ENCODE results near the gene OSBPL2. TPM values are rescaled to one million over a fixed set of nuclear protein-coding genes. Genes with fewer than 3 reads are reported as not detected.

Gene OSBPL2
- total RNA-seq, 1 donor from 2014 or later, result 51.3 TPM

DNA sequence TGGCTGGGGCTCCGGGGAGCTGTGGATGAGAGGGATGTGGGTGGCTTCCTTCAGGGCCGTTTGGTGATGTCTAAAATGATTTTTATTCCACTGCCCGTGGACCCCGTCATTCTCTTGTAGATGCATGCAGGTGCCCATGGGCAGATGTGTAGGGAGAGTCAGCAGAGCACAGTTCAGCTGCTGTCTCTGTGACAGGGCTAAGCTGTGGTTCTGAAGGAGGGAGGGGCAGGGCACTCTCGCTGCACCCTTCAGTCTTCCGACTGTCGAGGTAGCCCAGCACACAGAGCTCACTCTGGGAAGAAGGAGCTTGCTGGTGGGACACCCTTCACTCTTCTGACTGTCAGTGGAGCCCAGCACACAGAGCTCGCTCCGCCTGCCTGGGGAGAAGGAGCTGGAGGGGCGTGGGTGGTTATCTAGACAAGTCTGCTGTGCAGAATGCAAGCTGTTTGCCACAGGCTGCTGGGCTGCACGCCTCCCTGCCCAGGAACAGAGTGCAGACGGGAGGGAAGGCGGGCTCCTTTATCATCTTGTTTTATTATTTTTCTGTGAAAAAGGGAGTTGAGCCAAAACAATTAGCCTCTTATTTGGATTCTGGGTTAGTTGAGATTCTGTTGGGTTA is 36.1 kb downstream of the OSBPL2 start:
- no peaks in the 10 kb centered on the region for H3K9me3 ChIP-seq
- intact Hi-C loops (cut with DNase I), result no loop called here
- no peak for TF ChIP-seq POLR2A (IDR thresholded peaks at IDR 0.05)
- TF ChIP-seq POLR2AphosphoS5 (IDR thresholded peaks at IDR 0.05; ENCODE audit: insufficient read depth in 1 of 2, low read depth in 1 of 2), result no peak
- TF ChIP-seq, protein P1, sequence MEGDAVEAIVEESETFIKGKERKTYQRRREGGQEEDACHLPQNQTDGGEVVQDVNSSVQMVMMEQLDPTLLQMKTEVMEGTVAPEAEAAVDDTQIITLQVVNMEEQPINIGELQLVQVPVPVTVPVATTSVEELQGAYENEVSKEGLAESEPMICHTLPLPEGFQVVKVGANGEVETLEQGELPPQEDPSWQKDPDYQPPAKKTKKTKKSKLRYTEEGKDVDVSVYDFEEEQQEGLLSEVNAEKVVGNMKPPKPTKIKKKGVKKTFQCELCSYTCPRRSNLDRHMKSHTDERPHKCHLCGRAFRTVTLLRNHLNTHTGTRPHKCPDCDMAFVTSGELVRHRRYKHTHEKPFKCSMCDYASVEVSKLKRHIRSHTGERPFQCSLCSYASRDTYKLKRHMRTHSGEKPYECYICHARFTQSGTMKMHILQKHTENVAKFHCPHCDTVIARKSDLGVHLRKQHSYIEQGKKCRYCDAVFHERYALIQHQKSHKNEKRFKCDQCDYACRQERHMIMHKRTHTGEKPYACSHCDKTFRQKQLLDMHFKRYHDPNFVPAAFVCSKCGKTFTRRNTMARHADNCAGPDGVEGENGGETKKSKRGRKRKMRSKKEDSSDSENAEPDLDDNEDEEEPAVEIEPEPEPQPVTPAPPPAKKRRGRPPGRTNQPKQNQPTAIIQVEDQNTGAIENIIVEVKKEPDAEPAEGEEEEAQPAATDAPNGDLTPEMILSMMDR (IDR thresholded peaks at IDR 0.05), result no peak
- H3K36me3 ChIP-seq, result peaks cover 0 to 38% of the 10 kb centered on the region in 2 donors
- H3K27ac ChIP-seq, result no peak overlapping the region
- H3K27me3 ChIP-seq, result no peaks in the 10 kb centered on the region
- no peaks in the 10 kb centered on the region for H3K4me1 ChIP-seq
- H3K4me3 ChIP-seq, result no peak overlapping the region
- no peak for DNase-seq (ENCODE audit: extremely low spot score in 2 of 2)

DNA sequence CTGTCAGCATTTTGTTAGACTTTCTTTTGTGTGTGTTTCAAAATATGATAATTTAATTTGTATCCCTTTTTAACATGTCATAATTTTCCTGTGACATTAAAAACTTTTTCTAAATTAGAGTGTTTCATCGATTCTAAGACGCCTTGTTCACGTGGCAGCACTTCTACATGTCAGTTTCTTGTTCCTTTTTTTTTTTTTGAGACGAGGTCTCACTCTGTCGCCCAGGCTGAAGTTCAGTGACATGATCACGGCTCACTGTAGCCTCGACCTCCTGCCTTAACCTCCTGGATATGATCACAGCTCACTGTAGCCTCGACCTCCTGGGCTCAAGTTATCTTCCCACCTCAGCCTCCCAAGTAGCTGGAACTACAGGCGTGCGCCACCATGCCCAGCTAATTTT is 36.9 kb downstream of the OSBPL2 start:
- intact Hi-C loops (cut with DNase I), result no loop called here
- H3K9me3 ChIP-seq, result no peaks in the 10 kb centered on the region
- no peaks in the 10 kb centered on the region for H3K4me1 ChIP-seq
- TF ChIP-seq, protein P1 (IDR thresholded peaks at IDR 0.05), result no peak
- TF ChIP-seq POLR2A (IDR thresholded peaks at IDR 0.05), result no peak
- no peak for TF ChIP-seq POLR2AphosphoS5 (IDR thresholded peaks at IDR 0.05; ENCODE audit: insufficient read depth in 1 of 2, low read depth in 1 of 2)
- peaks cover 0 to 42% of the 10 kb centered on the region in 2 donors for H3K36me3 ChIP-seq
- H3K4me3 ChIP-seq, result no peak overlapping the region
- no peaks in the 10 kb centered on the region for H3K27me3 ChIP-seq
- no peak overlapping the region for H3K27ac ChIP-seq
- DNase-seq (ENCODE audit: extremely low spot score in 2 of 2), result no peak

DNA sequence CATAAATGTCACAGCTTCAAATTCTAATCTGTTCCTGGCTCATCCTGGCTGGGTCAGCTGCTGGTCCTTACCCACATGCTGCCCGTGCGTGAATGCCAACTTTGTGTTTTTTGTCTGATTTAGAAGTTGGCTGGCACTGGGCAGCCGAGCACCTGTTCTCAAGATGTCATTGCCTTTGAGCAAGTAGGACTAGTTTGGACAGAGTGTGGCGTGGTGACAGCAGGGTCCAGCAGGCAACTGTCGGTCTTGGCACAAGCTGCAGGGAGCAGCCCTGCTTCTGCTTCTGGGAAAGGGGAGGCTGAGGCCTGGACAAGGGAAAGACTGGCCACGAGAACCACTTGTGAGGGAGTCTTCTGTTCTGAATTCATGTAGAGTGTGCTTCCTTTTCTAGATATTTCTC is 38.1 kb downstream of the OSBPL2 start:
- TF ChIP-seq POLR2AphosphoS5 (IDR thresholded peaks at IDR 0.05; ENCODE audit: insufficient read depth in 1 of 2, low read depth in 1 of 2), result no peak
- no peak for TF ChIP-seq POLR2A (IDR thresholded peaks at IDR 0.05)
- TF ChIP-seq, protein P1 (IDR thresholded peaks at IDR 0.05), result no peak
- Histone ChIP-seq H3K36me3 (peaks cover 0 to 54% of the 10 kb centered on the region in 2 donors), H3K27me3 (no peaks in the 10 kb centered on the region), H3K4me1 (no peaks in the 10 kb centered on the region), H3K9me3 (no peaks in the 10 kb centered on the region), H3K4me3 (no peak overlapping the region), H3K27ac (no peak overlapping the region)
- DNase-seq (ENCODE audit: extremely low spot score in 2 of 2), result no peak
- intact Hi-C loops (cut with DNase I), result no loop called here

DNA sequence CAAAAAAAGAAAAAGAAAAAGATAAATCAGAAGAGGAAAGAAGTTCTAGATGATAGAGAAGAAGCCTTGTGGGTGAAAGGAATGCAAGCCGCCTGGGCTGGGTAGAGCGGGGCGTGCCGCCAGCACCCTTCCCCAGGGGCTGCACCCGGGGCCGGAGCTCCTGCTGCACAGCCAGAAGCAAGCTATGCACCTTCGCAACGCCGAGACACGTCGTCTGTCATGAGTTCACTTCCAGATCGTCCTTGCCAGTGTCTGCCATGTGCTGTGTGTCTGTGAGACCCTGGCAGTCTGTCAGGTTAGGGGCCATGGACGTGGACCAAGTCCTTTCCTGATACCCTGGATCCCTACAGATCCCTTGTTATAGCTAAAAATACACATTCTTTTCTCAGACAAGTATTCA is 38.9 kb downstream of the OSBPL2 start:
- intact Hi-C loops (cut with DNase I), result no loop called here
- TF ChIP-seq POLR2A (IDR thresholded peaks at IDR 0.05), result no peak
- TF ChIP-seq, protein P1 (IDR thresholded peaks at IDR 0.05), result no peak
- TF ChIP-seq POLR2AphosphoS5 (IDR thresholded peaks at IDR 0.05; ENCODE audit: insufficient read depth in 1 of 2, low read depth in 1 of 2), result no peak
- H3K27ac ChIP-seq, result no peak overlapping the region
- no peaks in the 10 kb centered on the region for H3K9me3 ChIP-seq
- H3K4me1 ChIP-seq, result no peaks in the 10 kb centered on the region
- peaks cover 0 to 56% of the 10 kb centered on the region in 2 donors for H3K36me3 ChIP-seq
- H3K4me3 ChIP-seq, result no peak overlapping the region
- H3K27me3 ChIP-seq, result no peaks in the 10 kb centered on the region
- no peak for DNase-seq (ENCODE audit: extremely low spot score in 2 of 2)

DNA sequence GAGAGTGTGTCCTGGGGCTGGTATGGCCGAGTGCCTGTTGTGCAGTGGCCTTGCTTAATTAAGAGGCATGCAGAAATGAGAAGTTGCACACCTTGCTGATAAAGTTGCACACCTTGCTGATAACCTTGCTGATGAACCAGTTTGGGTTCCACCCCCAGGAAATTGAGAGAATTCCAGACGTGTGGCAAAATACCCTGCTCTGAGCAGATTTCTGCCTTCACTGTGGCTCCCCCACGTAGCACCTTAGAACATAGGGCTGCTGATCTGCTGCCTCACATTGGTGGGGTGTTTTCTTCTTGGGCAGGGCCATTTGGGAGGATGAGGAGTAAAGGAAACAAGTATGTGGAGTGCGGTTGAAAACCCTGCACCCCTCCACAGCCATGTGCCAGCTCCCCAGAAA is 42.0 kb downstream of the OSBPL2 start:
- intact Hi-C loops (cut with DNase I), result no loop called here
- TF ChIP-seq, protein P1 (IDR thresholded peaks at IDR 0.05), result no peak
- TF ChIP-seq POLR2A (IDR thresholded peaks at IDR 0.05) (no peak), POLR2AphosphoS5 (IDR thresholded peaks at IDR 0.05; ENCODE audit: insufficient read depth in 1 of 2, low read depth in 1 of 2) (no peak)

More for the DNA sequence above, 42.0 kb downstream of the OSBPL2 start:
- Histone ChIP-seq H3K9me3 (no peaks in the 10 kb centered on the region), H3K4me1 (no peaks in the 10 kb centered on the region), H3K27me3 (no peaks in the 10 kb centered on the region), H3K27ac (no peak overlapping the region), H3K36me3 (peaks cover 0 to 41% of the 10 kb centered on the region in 2 donors), H3K4me3 (no peak overlapping the region)
- DNase-seq (ENCODE audit: extremely low spot score in 2 of 2), result no peak

Data from vagina (tissue), 2 donors.